ENCODE measurements around the gene COA1. TPM values are rescaled to one million over a fixed set of nuclear protein-coding genes. Genes with fewer than 3 reads are reported as not detected.
A peak's percentile ranks its signal among the peaks of the same experiment; 100 is the strongest.
"Not testable (repeated sequence)": the region's sequence is repeated elsewhere in the genome, so short reads cannot be mapped to it uniquely, and the experiment has no call there.

COA1 gene
- polyA plus RNA-seq, 1 donor (not counting 4 experiments of a cell fraction or from before 2014, with no cell fraction given): 32.2 TPM

GRCh38 chr7:43629857-43630256 is 99.5 kb downstream of the COA1 start:
- dilution Hi-C loops (cut with MboI; ENCODE audit: extremely low pct_ligation_motif_present, low sequenced_read_pairs): no loop called here
- H3K4me2 ChIP-seq (ENCODE audit: control insufficient read depth, extremely low read depth, insufficient read depth, low read depth, low read length): no peak overlapping the region
- no peaks in the 10 kb centered on the region for H3K9me1 ChIP-seq (ENCODE audit: control insufficient read depth, extremely low read depth, insufficient read depth, low read length)
- H3K36me3 ChIP-seq (ENCODE audit: control insufficient read depth in 2 of 2, extremely low read depth in 1 of 2, insufficient read depth in 2 of 2, low read length in 2 of 2): peaks cover 8 to 36% of the 10 kb centered on the region in 2 experiments
- H3K27me3 ChIP-seq (ENCODE audit: control insufficient read depth, extremely low read depth, insufficient read depth, low read length): no peaks in the 10 kb centered on the region
- H3K4me3 ChIP-seq (ENCODE audit: control insufficient read depth in 2 of 3, extremely low read depth in 1 of 3, insufficient read depth in 2 of 3, low read depth in 1 of 3, low read length in 3 of 3): no peak overlapping the region
- H4K20me1 ChIP-seq (ENCODE audit: control insufficient read depth, extremely low read depth, insufficient read depth, low read length): peaks cover 2% of the 10 kb centered on the region
- peaks cover 4% of the 10 kb centered on the region for H3K4me1 ChIP-seq (ENCODE audit: control insufficient read depth, extremely low read depth, insufficient read depth, low read length)
- no peaks in the 10 kb centered on the region for H3K9me3 ChIP-seq (ENCODE audit: control insufficient read depth, low read depth, low read length)
- H3K27ac ChIP-seq (ENCODE audit: control insufficient read depth, insufficient read depth, low read length): no peak overlapping the region
- FAIRE-seq (no peak), DNase-seq (ENCODE audit: low read depth, low spot score) (no peak)
- no peak overlapping the region for H3K9ac ChIP-seq (ENCODE audit: control insufficient read depth, extremely low read depth, insufficient read depth, low read length)
- H2AFZ ChIP-seq (ENCODE audit: control insufficient read depth, low read length): no peak overlapping the region
- TF ChIP-seq CTCF (optimal IDR thresholded peaks at IDR 0.05 in 1 of 3, IDR thresholded peaks at IDR 0.05 in 1 of 3, conservative IDR thresholded peaks at IDR 0.05 in 1 of 3; ENCODE audit: extremely low read depth in 1 of 3, insufficient read depth in 2 of 3, low read length in 3 of 3): no peak
- TF ChIP-seq EZH2 (IDR thresholded peaks at IDR 0.05; ENCODE audit: low read length): no peak
- H3K79me2 ChIP-seq (ENCODE audit: control insufficient read depth, insufficient read depth, low read length): peaks cover 42% of the 10 kb centered on the region

- no peak overlapping the region for H3K4me3 ChIP-seq (ENCODE audit: control insufficient read depth in 2 of 3, extremely low read depth in 1 of 3, insufficient read depth in 2 of 3, low read depth in 1 of 3, low read length in 3 of 3)
- no peak overlapping the region for H2AFZ ChIP-seq (ENCODE audit: control insufficient read depth, low read length)
- H3K9ac ChIP-seq (ENCODE audit: control insufficient read depth, extremely low read depth, insufficient read depth, low read length): no peak overlapping the region
- no peak overlapping the region for H3K27ac ChIP-seq (ENCODE audit: control insufficient read depth, insufficient read depth, low read length)
- peaks cover 6 to 35% of the 10 kb centered on the region in 2 experiments for H3K36me3 ChIP-seq (ENCODE audit: control insufficient read depth in 2 of 2, extremely low read depth in 1 of 2, insufficient read depth in 2 of 2, low read length in 2 of 2)
- peaks cover 50% of the 10 kb centered on the region for H3K79me2 ChIP-seq (ENCODE audit: control insufficient read depth, insufficient read depth, low read length)
- H3K4me1 ChIP-seq (ENCODE audit: control insufficient read depth, extremely low read depth, insufficient read depth, low read length): peaks cover 4% of the 10 kb centered on the region
- dilution Hi-C loops (cut with MboI; ENCODE audit: extremely low pct_ligation_motif_present, low sequenced_read_pairs): no loop called here
- no peak overlapping the region for H3K4me2 ChIP-seq (ENCODE audit: control insufficient read depth, extremely low read depth, insufficient read depth, low read depth, low read length)
- no peaks in the 10 kb centered on the region for H3K27me3 ChIP-seq (ENCODE audit: control insufficient read depth, extremely low read depth, insufficient read depth, low read length)
- H3K9me1 ChIP-seq (ENCODE audit: control insufficient read depth, extremely low read depth, insufficient read depth, low read length): no peaks in the 10 kb centered on the region
- peaks cover 2% of the 10 kb centered on the region for H4K20me1 ChIP-seq (ENCODE audit: control insufficient read depth, extremely low read depth, insufficient read depth, low read length)
- FAIRE-seq: peak; percentile 63
- DNase-seq (ENCODE audit: low read depth, low spot score): no peak
- no peaks in the 10 kb centered on the region for H3K9me3 ChIP-seq (ENCODE audit: control insufficient read depth, low read depth, low read length)
- TF ChIP-seq CTCF (optimal IDR thresholded peaks at IDR 0.05 in 1 of 3, IDR thresholded peaks at IDR 0.05 in 1 of 3, conservative IDR thresholded peaks at IDR 0.05 in 1 of 3; ENCODE audit: extremely low read depth in 1 of 3, insufficient read depth in 2 of 3, low read length in 3 of 3) (no peak), EZH2 (IDR thresholded peaks at IDR 0.05; ENCODE audit: low read length) (no peak)
These were observed 100.9 kb downstream of the COA1 start for GRCh38 chr7:43628431-43628830.

DNA sequence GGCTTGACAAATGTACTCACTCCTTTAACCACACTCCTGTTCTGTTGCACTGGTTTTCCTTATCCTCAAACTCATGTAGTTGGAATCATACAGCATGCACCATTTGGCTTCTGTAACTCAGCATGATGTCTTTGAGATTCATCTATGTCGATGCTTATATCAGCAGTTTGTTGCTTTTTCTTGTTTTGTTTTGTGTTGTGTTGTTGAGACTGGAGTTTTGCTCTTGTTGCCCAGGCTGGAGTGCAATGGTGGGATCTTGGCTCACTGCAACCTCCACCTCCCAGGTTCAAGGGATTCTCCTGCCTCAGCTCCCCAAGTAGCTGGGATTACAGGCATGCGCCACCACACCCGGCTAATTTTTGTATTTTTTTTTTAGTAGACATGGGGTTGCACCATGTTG is 101.5 kb downstream of the COA1 start:
- H4K20me1 ChIP-seq (ENCODE audit: control insufficient read depth, extremely low read depth, insufficient read depth, low read length); H2AFZ ChIP-seq (ENCODE audit: control insufficient read depth, low read length); H3K4me3 ChIP-seq (ENCODE audit: control insufficient read depth in 2 of 3, extremely low read depth in 1 of 3, insufficient read depth in 2 of 3, low read depth in 1 of 3, low read length in 3 of 3); H3K9me1 ChIP-seq (ENCODE audit: control insufficient read depth, extremely low read depth, insufficient read depth, low read length); dilution Hi-C loops (cut with MboI; ENCODE audit: extremely low pct_ligation_motif_present, low sequenced_read_pairs); H3K4me1 ChIP-seq (ENCODE audit: control insufficient read depth, extremely low read depth, insufficient read depth, low read length); H3K4me2 ChIP-seq (ENCODE audit: control insufficient read depth, extremely low read depth, insufficient read depth, low read depth, low read length); H3K27me3 ChIP-seq (ENCODE audit: control insufficient read depth, extremely low read depth, insufficient read depth, low read length); H3K27ac ChIP-seq (ENCODE audit: control insufficient read depth, insufficient read depth, low read length); H3K9ac ChIP-seq (ENCODE audit: control insufficient read depth, extremely low read depth, insufficient read depth, low read length); DNase-seq (ENCODE audit: low read depth, low spot score); H3K9me3 ChIP-seq (ENCODE audit: control insufficient read depth, low read depth, low read length): not testable (repeated sequence)
- peak; percentile 41 for FAIRE-seq
- H3K79me2 ChIP-seq (ENCODE audit: control insufficient read depth, insufficient read depth, low read length): peaks cover 51% of the 10 kb centered on the region
- peaks cover 9 to 35% of the 10 kb centered on the region in 2 experiments for H3K36me3 ChIP-seq (ENCODE audit: control insufficient read depth in 2 of 2, extremely low read depth in 1 of 2, insufficient read depth in 2 of 2, low read length in 2 of 2)
